Gastrocnemius medialis (tissue), 4 donors: ENCODE results near the gene APP. TPM values are rescaled to one million over a fixed set of nuclear protein-coding genes. Genes with fewer than 3 reads are reported as not detected.
A peak's percentile ranks its signal among the peaks of the same experiment; 100 is the strongest.

ENCODE experiments used
- ATAC-seq, 2 donors: fragments of 150-250 bp; one replicate each; pipeline ENCODE4 v1.9.1; 2016
- DNase-seq, 2 donors: peaks; one replicate each; pipeline ENCODE4 v3.0.0-alpha.2; 2019
- H3K27ac ChIP-seq, 4 donors: fragments of 200-600 bp; sonication (generic); 1 replicate in 1 of 4; 2 replicates in 3 of 4; pipeline ENCODE4 v1.5.1; 2016 to 2018; ENCODE audit warnings: mild to moderate bottlenecking in 2 of 4, moderate library complexity in 1 of 4
- H3K27me3 ChIP-seq, 3 donors: fragments of 200-600 bp; sonication (generic) in 2 of 3; 1 replicate in 1 of 3; 2 replicates in 2 of 3; pipeline versions ENCODE4 v1.5.1 to v1.6.0; 2016 to 2019; ENCODE audit warnings: mild to moderate bottlenecking in 1 of 3, moderate library complexity in 1 of 3
- H3K36me3 ChIP-seq, 2 donors: fragments of 200-600 bp; sonication (generic) in 1 of 2; one replicate each; pipeline ENCODE4 v1.5.1; 2017 to 2018
- H3K4me1 ChIP-seq, 2 donors: fragments of 200-600 bp; sonication (generic) in 1 of 2; one replicate each; pipeline ENCODE4 v1.5.1; 2016 to 2017; ENCODE audit warnings: mild to moderate bottlenecking in 2 of 2
- H3K4me3 ChIP-seq, 4 donors: fragments of 200-600 bp; sonication (generic) in 3 of 4; 1 replicate in 1 of 4; 2 replicates in 3 of 4; pipeline ENCODE4 v1.5.1; 2016 to 2019; ENCODE audit warnings: mild to moderate bottlenecking in 2 of 4
- H3K9me3 ChIP-seq, 3 donors: fragments of 200-600 bp; sonication (generic) in 2 of 3; 1 replicate in 1 of 3; 2 replicates in 2 of 3; pipeline ENCODE4 v1.5.1; 2016 to 2019
- CTCF ChIP-seq, 5 experiments: fragments of 450-650 bp in 3 of 5; fragments of 200-600 bp in 2 of 5; sonication (generic) in 2 of 5; IDR thresholded peaks in 4 of 5; conservative IDR thresholded peaks in 1 of 5; 1 replicate in 4 of 5; 2 replicates in 1 of 5; pipeline ENCODE4 v1.5.1; 2016 to 2019; ENCODE audit warnings: antibody characterized with exemption in 5 of 5, mild to moderate bottlenecking in 3 of 5, moderate library complexity in 3 of 5
- POLR2A ChIP-seq, 2 donors: fragments of 450-650 bp; IDR thresholded peaks; one replicate each; pipeline ENCODE4 v1.6.1; 2017; ENCODE audit warnings: antibody characterized with exemption in 2 of 2, mild to moderate bottlenecking in 2 of 2, moderate library complexity in 2 of 2
- in situ Hi-C, 4 donors: fragments of 200-750 bp; cut with MboI; loops; one replicate each; pipeline versions ENCODE4 v1.15.0 to v1.8.0; 2017; ENCODE audit warnings: low sequenced_read_pairs in 4 of 4
- intact Hi-C: fragments of 100-400 bp; cut with DNase I; formaldehyde crosslinking; loops from one replicate; pipeline ENCODE4 v1.15.1; 2023; ENCODE audit warnings: low total_unique reads
- total RNA-seq, 4 donors: library from RNA; depleted of rRNA; stranded (reverse); fragments of >200 nt; gene quantifications; one replicate each; pipeline versions ENCODE4 v1.1.0 to v1.2.3, GENCODE V29; 2016

Gene APP
- total RNA-seq, 4 donors from 2014 or later: 45.8 to 73.2 (median 70.1) TPM

GRCh38 chr21:26130249-26130881 is 40.2 kb downstream of the APP start:
- H3K4me1 ChIP-seq: peaks cover 21 to 22% of the 10 kb centered on the region in 2 donors
- DNase-seq (no peak), ATAC-seq (no peak)
- intact Hi-C loops: no loop called here
- H3K4me3 ChIP-seq: no peak overlapping the region
- H3K9me3 ChIP-seq: no peaks in the 10 kb centered on the region
- no peaks in the 10 kb centered on the region for H3K27me3 ChIP-seq
- no peaks in the 10 kb centered on the region for H3K36me3 ChIP-seq
- H3K27ac ChIP-seq: no peak overlapping the region
- TF ChIP-seq CTCF (IDR thresholded peaks at IDR 0.05 in 4 of 5, conservative IDR thresholded peaks at IDR 0.05 in 1 of 5) (no peak), POLR2A (IDR thresholded peaks at IDR 0.05) (no peak)
- in situ Hi-C loops: no loop called here

GRCh38 chr21:26127918-26128317 is 42.7 kb downstream of the APP start:
- in situ Hi-C loops (no loop called here), intact Hi-C loops (no loop called here)
- Histone ChIP-seq H3K9me3 (no peaks in the 10 kb centered on the region), H3K27ac (peak overlapping the region in 3 of 4 donors; percentile 18 to 38 (median 25)), H3K27me3 (no peaks in the 10 kb centered on the region), H3K36me3 (no peaks in the 10 kb centered on the region), H3K4me3 (peak overlapping the region in 2 of 4 donors; percentile 3 to 27), H3K4me1 (peaks cover 33 to 41% of the 10 kb centered on the region in 2 donors)
- no peak for DNase-seq
- no peak for ATAC-seq
- TF ChIP-seq CTCF (IDR thresholded peaks at IDR 0.05 in 4 of 5, conservative IDR thresholded peaks at IDR 0.05 in 1 of 5) (no peak), POLR2A (IDR thresholded peaks at IDR 0.05) (no peak)

- Histone ChIP-seq H3K9me3 (no peaks in the 10 kb centered on the region), H3K36me3 (no peaks in the 10 kb centered on the region), H3K4me1 (peaks cover 33 to 41% of the 10 kb centered on the region in 2 donors), H3K27ac (peak overlapping the region in 3 of 4 donors; percentile 18 to 38 (median 25)), H3K27me3 (no peaks in the 10 kb centered on the region), H3K4me3 (peak overlapping the region in 2 of 4 donors; percentile 3 to 27)
- ATAC-seq: no peak
- no peak for DNase-seq
- TF ChIP-seq CTCF (IDR thresholded peaks at IDR 0.05 in 4 of 5, conservative IDR thresholded peaks at IDR 0.05 in 1 of 5) (no peak), POLR2A (IDR thresholded peaks at IDR 0.05) (no peak)
- intact Hi-C loops: no loop called here
- in situ Hi-C loops: no loop called here
These were observed 43.3 kb downstream of the APP start for GRCh38 chr21:26127073-26127814.

GRCh38 chr21:26126168-26126553 is 44.4 kb downstream of the APP start:
- DNase-seq (no peak), ATAC-seq (no peak)
- H3K27ac ChIP-seq: no peak overlapping the region
- intact Hi-C loops (no loop called here), in situ Hi-C loops (no loop called here)
- no peak for TF ChIP-seq POLR2A (IDR thresholded peaks at IDR 0.05)
- TF ChIP-seq CTCF (IDR thresholded peaks at IDR 0.05 in 4 of 5, conservative IDR thresholded peaks at IDR 0.05 in 1 of 5): no peak
- peaks cover 33 to 41% of the 10 kb centered on the region in 2 donors for H3K4me1 ChIP-seq
- no peaks in the 10 kb centered on the region for H3K9me3 ChIP-seq
- H3K4me3 ChIP-seq: no peak overlapping the region
- no peaks in the 10 kb centered on the region for H3K36me3 ChIP-seq
- no peaks in the 10 kb centered on the region for H3K27me3 ChIP-seq
